Measurements from ENCODE around the gene DNAAF6. TPM values are rescaled to one million over a fixed set of nuclear protein-coding genes. Genes with fewer than 3 reads are reported as not detected.

The DNAAF6 gene
- total RNA-seq, 2 experiments from 2014 or later, result not detected

- Histone ChIP-seq H2AFZ (ENCODE audit: low read length) (no peak overlapping the region), H3K9me2 (ENCODE audit: insufficient read depth, low read length) (no peaks in the 10 kb centered on the region), H3K9me3 (ENCODE audit: low read length) (no peaks in the 10 kb centered on the region), H3K4me2 (ENCODE audit: low read length) (no peak overlapping the region), H3K4me1 (ENCODE audit: insufficient read depth, low read length, poor library complexity, severe bottlenecking) (no peaks in the 10 kb centered on the region), H3K4me3 (ENCODE audit: low read depth, low read length, poor library complexity, severe bottlenecking) (no peak overlapping the region), H3K36me3 (ENCODE audit: insufficient read depth, low read length) (no peaks in the 10 kb centered on the region), H3K27ac (ENCODE audit: low read depth, low read length, poor library complexity, severe bottlenecking) (no peak overlapping the region), H4K20me1 (ENCODE audit: insufficient read depth, low read length) (no peaks in the 10 kb centered on the region), H3K79me2 (ENCODE audit: insufficient read depth, low read depth, low read length) (no peaks in the 10 kb centered on the region)
- TF ChIP-seq EZH2phosphoT487 (IDR thresholded peaks at IDR 0.05; ENCODE audit: borderline replicate concordance, low read depth, low read length), result no peak
- no peak for TF ChIP-seq CTCF (conservative IDR thresholded peaks at IDR 0.05; ENCODE audit: low read length)
- intact Hi-C loops (cut with micrococcal nuclease; ENCODE audit: unreplicated experiment), result no loop called here
- no TSS peak for BruUV-seq (replicated peaks)
- ChIA-PET CTCF (ENCODE audit: unreplicated experiment) (no interaction called here), POLR2A (no interaction called here)
- no peak for DNase-seq (ENCODE audit: low spot score)
Observed at GRCh38 chrX:107273795-107274194, 67.4 kb downstream of the DNAAF6 start.

- Histone ChIP-seq H3K27ac (ENCODE audit: low read depth, low read length, poor library complexity, severe bottlenecking) (no peak overlapping the region), H3K4me1 (ENCODE audit: insufficient read depth, low read length, poor library complexity, severe bottlenecking) (no peaks in the 10 kb centered on the region), H3K9me2 (ENCODE audit: insufficient read depth, low read length) (no peaks in the 10 kb centered on the region), H3K36me3 (ENCODE audit: insufficient read depth, low read length) (no peaks in the 10 kb centered on the region), H3K79me2 (ENCODE audit: insufficient read depth, low read depth, low read length) (no peaks in the 10 kb centered on the region), H3K4me3 (ENCODE audit: low read depth, low read length, poor library complexity, severe bottlenecking) (no peak overlapping the region), H4K20me1 (ENCODE audit: insufficient read depth, low read length) (no peaks in the 10 kb centered on the region), H3K9me3 (ENCODE audit: low read length) (no peaks in the 10 kb centered on the region), H2AFZ (ENCODE audit: low read length) (no peak overlapping the region), H3K4me2 (ENCODE audit: low read length) (no peak overlapping the region)
- TF ChIP-seq EZH2phosphoT487 (IDR thresholded peaks at IDR 0.05; ENCODE audit: borderline replicate concordance, low read depth, low read length), result no peak
- POLR2A ChIA-PET, result no interaction called here
- CTCF ChIA-PET (ENCODE audit: unreplicated experiment), result no interaction called here
- no peak for DNase-seq (ENCODE audit: low spot score)
- no TSS peak for BruUV-seq (replicated peaks)
- intact Hi-C loops (cut with micrococcal nuclease; ENCODE audit: unreplicated experiment), result no loop called here
Observed at GRCh38 chrX:107288676-107289075, 82.3 kb downstream of the DNAAF6 start.

- BruUV-seq (replicated peaks), result no TSS peak
- H3K27ac ChIP-seq (ENCODE audit: low read depth, low read length, poor library complexity, severe bottlenecking), result no peak overlapping the region
- H3K36me3 ChIP-seq (ENCODE audit: insufficient read depth, low read length), result no peaks in the 10 kb centered on the region
- no peaks in the 10 kb centered on the region for H4K20me1 ChIP-seq (ENCODE audit: insufficient read depth, low read length)
- intact Hi-C loops (cut with micrococcal nuclease; ENCODE audit: unreplicated experiment), result no loop called here
- no peak overlapping the region for H2AFZ ChIP-seq (ENCODE audit: low read length)
- H3K79me2 ChIP-seq (ENCODE audit: insufficient read depth, low read depth, low read length), result no peaks in the 10 kb centered on the region
- H3K9me3 ChIP-seq (ENCODE audit: low read length), result no peaks in the 10 kb centered on the region
- no peak for DNase-seq (ENCODE audit: low spot score)
- no peak overlapping the region for H3K4me2 ChIP-seq (ENCODE audit: low read length)
- TF ChIP-seq CTCF (conservative IDR thresholded peaks at IDR 0.05; ENCODE audit: low read length) (no peak), EZH2phosphoT487 (IDR thresholded peaks at IDR 0.05; ENCODE audit: borderline replicate concordance, low read depth, low read length) (no peak)
- H3K4me1 ChIP-seq (ENCODE audit: insufficient read depth, low read length, poor library complexity, severe bottlenecking), result no peaks in the 10 kb centered on the region
- POLR2A ChIA-PET, result no interaction called here
- H3K4me3 ChIP-seq (ENCODE audit: low read depth, low read length, poor library complexity, severe bottlenecking), result no peak overlapping the region
- no peaks in the 10 kb centered on the region for H3K9me2 ChIP-seq (ENCODE audit: insufficient read depth, low read length)
- CTCF ChIA-PET (ENCODE audit: unreplicated experiment), result no interaction called here
Observed at GRCh38 chrX:107290019-107290418, 83.6 kb downstream of the DNAAF6 start.

All from OCI-LY7 (cell line).